HEK293 (cell line): ENCODE measurements around the gene SORL1.

Source experiments
- CTCF ChIA-PET: fragments of 350-600 bp; formaldehyde crosslinking; extraction: SDS; loops from one replicate; lab custom pipeline; 2021; ENCODE audit warnings: antibody characterized with exemption; lab: Yijun Ruan, JAX
- POLR2A ChIA-PET: fragments of 300-600 bp; formaldehyde crosslinking; extraction: SDS; loops from one replicate; lab custom pipeline; 2020; ENCODE audit warnings: antibody characterized with exemption, inconsistent platforms; lab: Yijun Ruan, JAX
- H3K27ac ChIP-seq: fragments of 200-500 bp; sonication (Bioruptor generic); 2 replicates; pipeline ENCODE4 v1.5.1; 2014; ENCODE audit warnings: low read depth, low read length, control low read depth, inconsistent platforms; ENCODE audit errors: extremely low read depth
- H3K36me3 ChIP-seq, 2 experiments: fragments of 200-500 bp in 1 of 2; sonication (Bioruptor generic) in 1 of 2; 1 replicate in 1 of 2; 2 replicates in 1 of 2; pipeline ENCODE4 v1.5.1; 2014 to 2017; ENCODE audit warnings: inconsistent platforms in 2 of 2, low read length in 2 of 2; ENCODE audit not compliant: control insufficient read depth in 2 of 2, insufficient read depth in 1 of 2
- H3K4me1 ChIP-seq: fragments of 200-500 bp; sonication (Bioruptor generic); 2 replicates; pipeline ENCODE4 v1.5.1; 2014; ENCODE audit warnings: mild to moderate bottlenecking, low read length, inconsistent platforms; ENCODE audit not compliant: control insufficient read depth, insufficient read depth
- H3K4me3 ChIP-seq: 2 replicates; pipeline ENCODE4 v1.5.1; 2011; ENCODE audit warnings: low read depth, mild to moderate bottlenecking, control low read depth, low read length, moderate library complexity
- H3K9me3 ChIP-seq: fragments of 200-500 bp; sonication (Bioruptor generic); 2 replicates; pipeline ENCODE4 v1.5.1; 2014; ENCODE audit warnings: low read depth, low read length, inconsistent platforms; ENCODE audit not compliant: control insufficient read depth, insufficient read depth
- AEBP2 ChIP-seq: fragments of 450-650 bp; formaldehyde crosslinking; IDR thresholded peaks from 2 replicates; pipeline ENCODE4 v1.5.1; 2016; ENCODE audit warnings: missing biosample characterization, missing genetic modification characterization, borderline replicate concordance
- FEZF1 ChIP-seq: fragments of 450-650 bp; formaldehyde crosslinking; IDR thresholded peaks from 2 replicates; pipeline ENCODE4 v1.5.1; 2016; ENCODE audit warnings: missing biosample characterization, missing genetic modification characterization
- GLI4 ChIP-seq: fragments of 450-650 bp; formaldehyde crosslinking; IDR thresholded peaks from 2 replicates; pipeline ENCODE4 v1.5.1; 2016; ENCODE audit warnings: missing biosample characterization, missing genetic modification characterization
- GLIS2 ChIP-seq: fragments of 450-650 bp; formaldehyde crosslinking; IDR thresholded peaks from 2 replicates; pipeline ENCODE4 v1.5.1; 2016; ENCODE audit warnings: missing biosample characterization, missing genetic modification characterization
- PRDM10 ChIP-seq: fragments of 450-650 bp; formaldehyde crosslinking; IDR thresholded peaks from 2 replicates; pipeline ENCODE4 v1.5.1; 2016; ENCODE audit warnings: missing biosample characterization, missing genetic modification characterization
- RBAK ChIP-seq: fragments of 450-650 bp; formaldehyde crosslinking; IDR thresholded peaks from 2 replicates; pipeline ENCODE4 v1.5.1; 2016; ENCODE audit warnings: missing biosample characterization, missing genetic modification characterization
- REST ChIP-seq: fragments of 450-650 bp; formaldehyde crosslinking; IDR thresholded peaks from 2 replicates; pipeline ENCODE4 v1.5.1; 2016; ENCODE audit warnings: missing biosample characterization, missing genetic modification characterization
- SP2 ChIP-seq: fragments of 450-650 bp; formaldehyde crosslinking; IDR thresholded peaks from 2 replicates; pipeline ENCODE4 v1.5.1; 2016; ENCODE audit warnings: missing biosample characterization, missing genetic modification characterization
- ZBTB10 ChIP-seq: fragments of 450-650 bp; formaldehyde crosslinking; IDR thresholded peaks from 2 replicates; pipeline ENCODE4 v1.5.1; 2016; ENCODE audit warnings: missing biosample characterization, missing genetic modification characterization
- ZEB2 ChIP-seq: fragments of 450-650 bp; formaldehyde crosslinking; IDR thresholded peaks from 2 replicates; pipeline ENCODE4 v1.5.1; 2016; ENCODE audit warnings: missing biosample characterization, missing genetic modification characterization
- ZNF292 ChIP-seq: fragments of 450-650 bp; formaldehyde crosslinking; IDR thresholded peaks from 2 replicates; pipeline ENCODE4 v1.5.1; 2016; ENCODE audit warnings: low read depth, missing biosample characterization, missing genetic modification characterization, borderline replicate concordance
- ZNF394 ChIP-seq: fragments of 450-650 bp; formaldehyde crosslinking; IDR thresholded peaks from 2 replicates; pipeline ENCODE4 v1.5.1; 2016; ENCODE audit warnings: missing biosample characterization, missing genetic modification characterization, mild to moderate bottlenecking, moderate library complexity, borderline replicate concordance
- ZNF416 ChIP-seq: fragments of 450-650 bp; formaldehyde crosslinking; IDR thresholded peaks from 2 replicates; pipeline ENCODE4 v1.5.1; 2016; ENCODE audit warnings: missing biosample characterization, missing genetic modification characterization
- ZNF530 ChIP-seq: fragments of 450-650 bp; formaldehyde crosslinking; IDR thresholded peaks from 2 replicates; pipeline ENCODE4 v1.5.1; 2016; ENCODE audit warnings: low read depth, missing biosample characterization, missing genetic modification characterization
- ZNF558 ChIP-seq: fragments of 450-650 bp; formaldehyde crosslinking; IDR thresholded peaks from 2 replicates; pipeline ENCODE4 v1.5.1; 2016; ENCODE audit warnings: missing biosample characterization, missing genetic modification characterization
- ZNF596 ChIP-seq: fragments of 450-650 bp; IDR thresholded peaks from 2 replicates; pipeline ENCODE4 v1.5.0; 2018; ENCODE audit warnings: missing biosample characterization, mild to moderate bottlenecking, missing genetic modification characterization, moderate library complexity
- ZSCAN18 ChIP-seq: fragments of 450-650 bp; formaldehyde crosslinking; IDR thresholded peaks from 2 replicates; pipeline ENCODE4 v1.5.1; 2016; ENCODE audit warnings: missing biosample characterization, missing genetic modification characterization
- ZXDB ChIP-seq: fragments of 450-650 bp; formaldehyde crosslinking; IDR thresholded peaks from 2 replicates; pipeline ENCODE4 v1.5.1; 2016; ENCODE audit warnings: missing biosample characterization, missing genetic modification characterization

SORL1 gene

GRCh38 chr11:121578251-121578976 is 126.3 kb downstream of the SORL1 start (continued):
- TF ChIP-seq RBAK (tag by site-specific recombination) (no peak), ZNF596 (tag by site-specific recombination) (no peak), ZBTB10 (tag by site-specific recombination) (no peak), FEZF1 (tag by site-specific recombination) (no peak), ZNF530 (tag by site-specific recombination) (no peak), GLIS2 (tag by site-specific recombination) (no peak), ZEB2 (tag by site-specific recombination) (no peak), ZNF416 (tag by site-specific recombination) (no peak), ZXDB (no peak)

- TF ChIP-seq PRDM10 (no peak), ZNF394 (tag by site-specific recombination) (no peak), REST (tag by site-specific recombination) (no peak)
- TF ChIP-seq, all 188 proteins: peak for 0
- ChIA-PET CTCF (interaction anchor here (0.6 kb wide), 1 partner anchor 158 kb away, joined by 3 read pairs; no protein-coding TSS in a partner anchor), POLR2A (no interaction called here)
- H3K9me3 ChIP-seq, result no peaks in the 10 kb centered on the region
- no peak overlapping the region for H3K4me3 ChIP-seq
- H3K36me3 ChIP-seq, result no peaks in the 10 kb centered on the region
- no peak overlapping the region for H3K27ac ChIP-seq
- no peaks in the 10 kb centered on the region for H3K4me1 ChIP-seq
Observed at GRCh38 chr11:121580154-121580553, 128.0 kb downstream of the SORL1 start.

- no peak for TF ChIP-seq ZSCAN18 (tag by site-specific recombination)
- no peak for TF ChIP-seq AEBP2 (tag by site-specific recombination)
- no peak for TF ChIP-seq ZNF558 (tag by site-specific recombination)
- TF ChIP-seq GLI4 (tag by site-specific recombination), result no peak
- TF ChIP-seq SP2 (tag by site-specific recombination), result no peak
- TF ChIP-seq ZNF292 (tag by site-specific recombination), result no peak
- TF ChIP-seq, all 188 proteins: peak for 0
- Histone ChIP-seq H3K4me3 (no peak overlapping the region), H3K4me1 (no peaks in the 10 kb centered on the region), H3K36me3 (no peaks in the 10 kb centered on the region), H3K9me3 (no peaks in the 10 kb centered on the region), H3K27ac (no peak overlapping the region)
- ChIA-PET CTCF (interaction anchor here (0.6 to 0.7 kb wide), 2 partner anchors 34 to 87 kb away, joined by 3 to 5 read pairs; no protein-coding TSS in a partner anchor), POLR2A (no interaction called here)
Observed at GRCh38 chr11:121581607-121582006, 129.5 kb downstream of the SORL1 start.
